Gastrocnemius medialis (tissue), 4 donors: ENCODE results near the gene ETAA1.

Experiments used
- POLR2A ChIP-seq, 2 donors: fragments of 450-650 bp; IDR thresholded peaks; one replicate each; pipeline ENCODE4 v1.6.1; 2017; ENCODE audit warnings: antibody characterized with exemption in 2 of 2, mild to moderate bottlenecking in 2 of 2, moderate library complexity in 2 of 2
- TF ChIP-seq, protein P1 (sequence below), 5 experiments: fragments of 450-650 bp in 3 of 5; fragments of 200-600 bp in 2 of 5; sonication (generic) in 2 of 5; IDR thresholded peaks in 4 of 5; conservative IDR thresholded peaks in 1 of 5; 1 replicate in 4 of 5; 2 replicates in 1 of 5; pipeline ENCODE4 v1.5.1; 2016 to 2019; ENCODE audit warnings: antibody characterized with exemption in 5 of 5, mild to moderate bottlenecking in 3 of 5, moderate library complexity in 3 of 5

- TF ChIP-seq, protein P1, sequence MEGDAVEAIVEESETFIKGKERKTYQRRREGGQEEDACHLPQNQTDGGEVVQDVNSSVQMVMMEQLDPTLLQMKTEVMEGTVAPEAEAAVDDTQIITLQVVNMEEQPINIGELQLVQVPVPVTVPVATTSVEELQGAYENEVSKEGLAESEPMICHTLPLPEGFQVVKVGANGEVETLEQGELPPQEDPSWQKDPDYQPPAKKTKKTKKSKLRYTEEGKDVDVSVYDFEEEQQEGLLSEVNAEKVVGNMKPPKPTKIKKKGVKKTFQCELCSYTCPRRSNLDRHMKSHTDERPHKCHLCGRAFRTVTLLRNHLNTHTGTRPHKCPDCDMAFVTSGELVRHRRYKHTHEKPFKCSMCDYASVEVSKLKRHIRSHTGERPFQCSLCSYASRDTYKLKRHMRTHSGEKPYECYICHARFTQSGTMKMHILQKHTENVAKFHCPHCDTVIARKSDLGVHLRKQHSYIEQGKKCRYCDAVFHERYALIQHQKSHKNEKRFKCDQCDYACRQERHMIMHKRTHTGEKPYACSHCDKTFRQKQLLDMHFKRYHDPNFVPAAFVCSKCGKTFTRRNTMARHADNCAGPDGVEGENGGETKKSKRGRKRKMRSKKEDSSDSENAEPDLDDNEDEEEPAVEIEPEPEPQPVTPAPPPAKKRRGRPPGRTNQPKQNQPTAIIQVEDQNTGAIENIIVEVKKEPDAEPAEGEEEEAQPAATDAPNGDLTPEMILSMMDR (IDR thresholded peaks at IDR 0.05 in 4 of 5, conservative IDR thresholded peaks at IDR 0.05 in 1 of 5) = no peak
- peak; percentile 61 to 65 for TF ChIP-seq POLR2A (IDR thresholded peaks at IDR 0.05)
Measured at GRCh38 chr2:67397143-67397986, at the start of gene ETAA1.
